HG03025 (cell line): Measurements from ENCODE around the gene SNX4.
A peak's percentile ranks its signal among the peaks of the same experiment; 100 is the strongest.
"Not testable (repeated sequence)": the region's sequence is repeated elsewhere in the genome, so short reads cannot be mapped to it uniquely, and the experiment has no call there.

Experiments used
- ATAC-seq: cut with Tn5 transposase; IDR thresholded peaks from one replicate; pipeline ENCODE4 v1.9.1; 2021; ENCODE audit warnings: mild to moderate bottlenecking, moderate library complexity; ENCODE audit not compliant: unreplicated experiment, low FRiP score

The SNX4 gene

GRCh38 chr3:125519678-125520562 lies at the start of gene SNX4:
TSS of gene SNX4 (minus strand) at chr3:125520202. CDS start at chr3:125520172, 30 bp downstream.
- peak; percentile 64 for ATAC-seq

- ATAC-seq, result no peak
These were observed 36.3 kb upstream of the SNX4 start for GRCh38 chr3:125556314-125556713.

- ATAC-seq, result no peak
These were observed 32.4 kb upstream of the SNX4 start for GRCh38 chr3:125552401-125552800.

GRCh38 chr3:125528920-125529319 lies 8.9 kb upstream of the SNX4 start:
- ATAC-seq, result no peak

GRCh38 chr3:125525153-125525552 lies 5.2 kb upstream of the SNX4 start:
- no peak for ATAC-seq

GRCh38 chr3:125520563-125520919 lies 539 bp upstream of the SNX4 start:
- ATAC-seq, result not testable (repeated sequence)

GRCh38 chr3:125515421-125515820 lies 4.6 kb downstream of the SNX4 start:
- no peak for ATAC-seq

GRCh38 chr3:125513490-125514115 lies 6.4 kb downstream of the SNX4 start:
- ATAC-seq, result no peak

- ATAC-seq, result no peak
These were observed 7.7 kb downstream of the SNX4 start for GRCh38 chr3:125512135-125512920.

GRCh38 chr3:125511420-125512118 lies 8.4 kb downstream of the SNX4 start:
- no peak for ATAC-seq

GRCh38 chr3:125507128-125507527 lies 12.9 kb downstream of the SNX4 start:
- no peak for ATAC-seq

- ATAC-seq, result no peak
These were observed 21.4 kb downstream of the SNX4 start for GRCh38 chr3:125498630-125499029.

- no peak for ATAC-seq
These were observed 23.3 kb downstream of the SNX4 start for GRCh38 chr3:125496701-125497100.

- no peak for ATAC-seq
These were observed 37.6 kb downstream of the SNX4 start for GRCh38 chr3:125482406-125482805.

GRCh38 chr3:125481786-125482185 lies 38.2 kb downstream of the SNX4 start:
- ATAC-seq, result no peak

- ATAC-seq, result not testable (repeated sequence)
These were observed 38.6 kb downstream of the SNX4 start for GRCh38 chr3:125481375-125481759.

- no peak for ATAC-seq
These were observed 39.2 kb downstream of the SNX4 start for GRCh38 chr3:125480656-125481374.

GRCh38 chr3:125479091-125479490 lies 40.9 kb downstream of the SNX4 start:
- ATAC-seq, result no peak

GRCh38 chr3:125478326-125478725 lies 41.7 kb downstream of the SNX4 start:
- no peak for ATAC-seq

GRCh38 chr3:125477701-125478100 lies 42.3 kb downstream of the SNX4 start:
- no peak for ATAC-seq
